ENCODE results near the gene TESPA1. TPM values are rescaled to one million over a fixed set of nuclear protein-coding genes. Genes with fewer than 3 reads are reported as not detected.
"Not testable (repeated sequence)": the region's sequence is repeated elsewhere in the genome, so short reads cannot be mapped to it uniquely, and the experiment has no call there.

The TESPA1 gene
- polyA plus RNA-seq, 3 donors from 2014 or later: 29.5 to 65.7 (median 33.1) TPM

- Mint-ChIP-seq H3K36me3 (peaks cover 0 to 14% (median 0%) of the 10 kb centered on the region in 3 donors), H3K9me3 (no peaks in the 10 kb centered on the region), H3K4me1 (peaks cover 23 to 26% of the 10 kb centered on the region in 2 donors), H3K4me3 (no peak overlapping the region), H3K27ac (peak overlapping the region in 1 of 6 donors; percentile 41), H3K27me3 (ENCODE audit: low read depth in 3 of 3) (peaks cover 0 to 2% (median 0%) of the 10 kb centered on the region in 3 donors)
- peak; percentile 57 to 63 (median 61) for DNase-seq
Measured at GRCh38 chr12:54993181-54993835, 8.7 kb upstream of the TESPA1 start.

DNA sequence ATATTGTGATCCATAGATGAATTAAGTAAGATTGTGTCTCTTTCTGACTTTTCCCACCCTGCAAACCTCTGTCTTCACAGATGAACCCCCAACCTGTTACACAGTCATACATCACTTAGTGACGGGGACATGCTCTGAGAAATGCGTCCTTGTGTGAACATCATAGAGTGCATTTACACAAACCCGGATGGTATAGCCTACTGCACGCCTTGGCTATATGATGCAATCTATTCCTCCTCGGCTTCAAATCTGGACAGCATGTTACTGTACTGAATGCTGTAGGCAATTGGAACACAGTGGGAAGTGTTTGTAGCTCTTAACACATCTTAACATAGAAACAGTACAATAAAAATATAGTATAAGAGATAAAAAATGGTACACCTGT is 7.4 kb upstream of the TESPA1 start:
- peaks cover 23 to 26% of the 10 kb centered on the region in 2 donors for H3K4me1 Mint-ChIP-seq
- no peak overlapping the region for H3K4me3 Mint-ChIP-seq
- H3K27ac Mint-ChIP-seq: peak overlapping the region in 5 of 6 donors; percentile 19 to 95 (median 85)
- no peak for DNase-seq
- peaks cover 0 to 3% (median 0%) of the 10 kb centered on the region in 3 donors for H3K27me3 Mint-ChIP-seq (ENCODE audit: low read depth in 3 of 3)
- no peaks in the 10 kb centered on the region for H3K9me3 Mint-ChIP-seq
- peaks cover 0 to 14% (median 0%) of the 10 kb centered on the region in 3 donors for H3K36me3 Mint-ChIP-seq

GRCh38 chr12:54991161-54991990 is 6.8 kb upstream of the TESPA1 start:
- Mint-ChIP-seq H3K4me1 (peaks cover 23 to 26% of the 10 kb centered on the region in 2 donors), H3K36me3 (peaks cover 0 to 14% (median 0%) of the 10 kb centered on the region in 3 donors), H3K9me3 (no peaks in the 10 kb centered on the region), H3K27me3 (ENCODE audit: low read depth in 3 of 3) (peaks cover 0 to 3% (median 0%) of the 10 kb centered on the region in 3 donors), H3K27ac (peak overlapping the region; percentile 76 to 97 (median 88)), H3K4me3 (peak overlapping the region; percentile 52 to 87 (median 77))
- peak; percentile 24 to 36 (median 27) for DNase-seq

- Mint-ChIP-seq H3K27me3 (ENCODE audit: low read depth in 3 of 3) (peaks cover 0 to 3% (median 0%) of the 10 kb centered on the region in 3 donors), H3K9me3 (no peaks in the 10 kb centered on the region), H3K4me1 (peaks cover 35 to 41% of the 10 kb centered on the region in 2 donors), H3K4me3 (peak overlapping the region in 2 of 5 donors; percentile 9 to 31), H3K36me3 (peaks cover 0 to 7% (median 0%) of the 10 kb centered on the region in 3 donors), H3K27ac (peak overlapping the region; percentile 3 to 95 (median 84))
- DNase-seq: no peak
Measured at GRCh38 chr12:54989829-54990228, 5.3 kb upstream of the TESPA1 start.

DNA sequence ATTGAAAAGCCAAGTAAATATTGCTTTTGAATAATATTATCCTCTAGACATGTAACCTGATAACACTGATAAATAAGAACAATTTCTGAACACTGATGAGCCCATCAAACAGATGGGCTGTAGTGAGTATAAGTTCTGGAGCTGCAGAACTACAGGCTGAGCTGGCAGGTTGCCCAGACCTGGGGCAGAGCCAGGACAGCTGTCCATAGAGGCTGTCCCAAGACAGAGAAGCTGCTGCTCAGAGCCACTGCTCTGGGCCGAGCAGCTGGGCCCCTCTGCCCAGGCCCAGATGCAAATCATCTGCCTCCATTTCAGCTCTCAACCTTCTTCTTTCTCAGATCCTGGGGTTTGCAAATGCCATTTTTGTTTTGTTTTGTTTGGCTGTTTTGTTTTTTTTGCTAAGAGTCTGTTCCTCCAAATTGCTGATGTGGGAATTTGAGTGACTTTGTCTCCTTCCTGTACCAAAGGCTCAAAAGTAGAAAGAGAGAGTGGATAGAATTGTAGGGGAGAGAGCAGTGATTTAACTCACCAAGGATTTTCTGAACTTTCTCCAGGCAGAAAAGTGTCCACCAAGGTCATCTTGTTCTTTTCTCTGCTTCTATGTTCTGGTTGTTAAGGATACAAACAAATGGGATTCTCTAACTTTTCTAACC is 4.0 kb upstream of the TESPA1 start:
- Mint-ChIP-seq H3K27ac (peak overlapping the region in 1 of 6 donors; percentile 56), H3K4me3 (no peak overlapping the region), H3K27me3 (ENCODE audit: low read depth in 3 of 3) (peaks cover 3 to 5% (median 3%) of the 10 kb centered on the region in 3 donors), H3K9me3 (no peaks in the 10 kb centered on the region), H3K4me1 (peaks cover 48 to 54% of the 10 kb centered on the region in 2 donors), H3K36me3 (peaks cover 0 to 7% (median 0%) of the 10 kb centered on the region in 3 donors)
- no peak for DNase-seq

DNA sequence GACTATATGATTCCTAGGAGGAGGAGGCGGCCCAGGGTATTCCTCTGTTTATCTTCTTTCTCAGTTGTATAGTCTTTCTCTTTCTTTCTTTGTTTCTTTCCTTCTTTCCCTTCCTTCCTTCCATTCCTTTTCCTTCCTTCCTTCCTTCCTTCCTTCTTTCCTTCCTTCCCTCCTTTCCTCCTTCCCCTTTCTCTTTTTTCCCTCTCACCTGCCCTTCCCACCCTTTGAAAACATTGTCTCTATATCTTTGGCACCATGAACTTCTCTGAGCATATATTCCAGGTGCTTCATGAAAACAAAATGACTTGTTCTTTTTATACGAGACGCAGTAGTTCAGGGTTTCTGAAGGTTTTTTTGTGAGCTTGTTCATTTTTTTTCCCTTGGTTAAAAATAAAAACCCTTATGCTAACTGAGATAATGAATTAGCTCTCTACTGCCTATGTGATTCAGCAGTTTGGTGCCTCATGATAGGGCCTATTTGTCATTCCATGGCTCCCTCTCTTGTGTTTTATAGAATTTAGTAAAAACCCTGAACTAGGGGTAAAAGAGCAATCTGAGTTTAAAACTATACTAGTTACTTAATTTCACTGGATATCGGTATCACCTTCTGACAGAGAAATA is 3.2 kb upstream of the TESPA1 start:
- H3K4me1 Mint-ChIP-seq: peaks cover 53 to 55% of the 10 kb centered on the region in 2 donors
- H3K9me3 Mint-ChIP-seq: no peaks in the 10 kb centered on the region
- no peak for DNase-seq
- peak overlapping the region in 1 of 5 donors; percentile 5 for H3K4me3 Mint-ChIP-seq
- peaks cover 3 to 5% (median 3%) of the 10 kb centered on the region in 3 donors for H3K27me3 Mint-ChIP-seq (ENCODE audit: low read depth in 3 of 3)
- H3K27ac Mint-ChIP-seq: peak overlapping the region in 1 of 6 donors; percentile 11
- H3K36me3 Mint-ChIP-seq: peaks cover 2 to 9% (median 2%) of the 10 kb centered on the region in 3 donors

DNA sequence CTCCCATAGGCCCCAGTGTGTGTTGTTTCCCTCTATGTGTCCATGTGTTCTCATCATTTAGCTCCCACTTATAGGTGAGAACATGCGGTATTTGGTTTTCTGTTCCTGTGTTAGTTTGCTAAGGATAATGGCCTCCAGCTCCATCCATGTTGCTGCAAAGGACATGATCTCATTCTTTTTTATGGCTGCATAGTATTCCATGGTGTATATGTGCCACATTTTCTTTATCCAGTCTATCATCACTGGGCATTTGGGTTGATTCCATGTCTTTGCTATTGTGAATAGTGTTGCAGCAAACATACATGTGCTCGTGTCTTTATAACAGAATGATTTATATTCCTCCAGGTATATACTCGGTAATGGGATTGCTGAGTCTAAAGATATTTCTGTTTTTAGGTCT is 2.2 kb upstream of the TESPA1 start:
- H3K27me3 Mint-ChIP-seq (ENCODE audit: low read depth in 3 of 3); DNase-seq; H3K9me3 Mint-ChIP-seq: not testable (repeated sequence)
- H3K4me1 Mint-ChIP-seq: peaks cover 59 to 61% of the 10 kb centered on the region in 2 donors
- H3K27ac Mint-ChIP-seq: peak overlapping the region in 2 of 6 donors; percentile 31 to 51
- H3K4me3 Mint-ChIP-seq: peak overlapping the region in 1 of 5 donors; percentile 30
- peaks cover 3 to 16% (median 11%) of the 10 kb centered on the region in 3 donors for H3K36me3 Mint-ChIP-seq

DNA sequence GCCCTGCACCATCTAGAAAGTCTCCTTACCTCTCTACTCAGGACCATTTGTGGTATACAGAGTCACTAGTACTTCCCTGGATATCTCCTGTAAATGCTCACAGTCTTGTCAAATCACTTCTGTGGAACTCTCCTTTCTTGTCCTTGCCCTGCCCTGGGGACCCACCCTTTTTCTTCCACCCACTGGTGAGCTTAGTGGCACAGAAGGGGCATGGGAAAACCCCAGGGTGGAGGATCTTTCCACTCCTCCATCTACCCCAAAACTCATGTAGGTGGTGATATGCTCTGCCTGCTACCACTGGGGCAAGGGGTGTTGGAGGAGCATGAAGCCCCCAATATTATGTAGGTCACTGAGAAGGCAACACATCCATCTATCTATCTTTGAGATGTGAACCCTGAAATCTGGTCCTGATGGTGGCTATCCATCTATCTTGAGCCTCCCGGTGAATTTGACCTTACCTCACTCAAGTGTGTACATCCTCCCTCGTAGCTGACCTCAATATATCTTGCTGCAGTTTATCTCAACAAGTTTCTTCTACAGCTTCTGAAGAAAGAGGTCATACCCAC is 943 bp downstream of the TESPA1 start:
- no peaks in the 10 kb centered on the region for H3K9me3 Mint-ChIP-seq
- peak overlapping the region; percentile 82 to 96 (median 90) for H3K4me3 Mint-ChIP-seq
- H3K27me3 Mint-ChIP-seq (ENCODE audit: low read depth in 3 of 3): peaks cover 3 to 5% (median 3%) of the 10 kb centered on the region in 3 donors
- peaks cover 72 to 77% of the 10 kb centered on the region in 2 donors for H3K4me1 Mint-ChIP-seq
- H3K36me3 Mint-ChIP-seq: peaks cover 3 to 32% (median 24%) of the 10 kb centered on the region in 3 donors
- peak overlapping the region; percentile 87 to 95 (median 94) for H3K27ac Mint-ChIP-seq
- DNase-seq: no peak

DNA sequence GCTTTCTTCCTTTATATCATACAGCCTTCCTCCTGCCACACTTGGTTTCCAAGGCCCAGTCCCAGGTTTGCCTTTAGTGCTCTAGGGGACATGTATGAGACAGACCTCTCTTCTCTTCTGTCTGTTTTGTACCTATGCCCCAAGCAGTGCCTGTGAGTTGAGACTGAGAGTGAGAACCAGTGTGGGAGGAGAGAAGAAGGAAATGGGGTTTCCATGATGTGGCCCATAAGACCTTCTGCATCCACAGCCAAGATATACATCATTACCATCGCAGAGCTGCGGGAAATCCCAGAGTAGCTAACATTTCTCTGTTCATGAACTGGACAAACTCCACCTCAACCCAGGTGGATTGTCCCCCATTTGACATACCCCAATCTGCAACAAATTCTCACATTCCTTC is 2.8 kb downstream of the TESPA1 start:
- H3K9me3 Mint-ChIP-seq: no peaks in the 10 kb centered on the region
- peaks cover 90 to 95% of the 10 kb centered on the region in 2 donors for H3K4me1 Mint-ChIP-seq
- DNase-seq: no peak
- H3K27me3 Mint-ChIP-seq (ENCODE audit: low read depth in 3 of 3): peaks cover 1 to 5% (median 3%) of the 10 kb centered on the region in 3 donors
- H3K27ac Mint-ChIP-seq: peak overlapping the region in 5 of 6 donors; percentile 55 to 95 (median 92)
- peaks cover 6 to 35% (median 30%) of the 10 kb centered on the region in 3 donors for H3K36me3 Mint-ChIP-seq
- H3K4me3 Mint-ChIP-seq: peak overlapping the region in 4 of 5 donors; percentile 82 to 96 (median 90)

GRCh38 chr12:54980341-54980740 is 4.2 kb downstream of the TESPA1 start:
- Mint-ChIP-seq H3K9me3 (no peaks in the 10 kb centered on the region), H3K27me3 (ENCODE audit: low read depth in 3 of 3) (peaks cover 1 to 5% (median 3%) of the 10 kb centered on the region in 3 donors), H3K4me3 (peak overlapping the region; percentile 42 to 77 (median 74)), H3K4me1 (peaks cover 91 to 100% of the 10 kb centered on the region in 2 donors), H3K36me3 (peaks cover 8 to 43% (median 31%) of the 10 kb centered on the region in 3 donors), H3K27ac (peak overlapping the region; percentile 83 to 92 (median 86))
- peak in 1 of 3 donors; percentile 17 for DNase-seq

DNA sequence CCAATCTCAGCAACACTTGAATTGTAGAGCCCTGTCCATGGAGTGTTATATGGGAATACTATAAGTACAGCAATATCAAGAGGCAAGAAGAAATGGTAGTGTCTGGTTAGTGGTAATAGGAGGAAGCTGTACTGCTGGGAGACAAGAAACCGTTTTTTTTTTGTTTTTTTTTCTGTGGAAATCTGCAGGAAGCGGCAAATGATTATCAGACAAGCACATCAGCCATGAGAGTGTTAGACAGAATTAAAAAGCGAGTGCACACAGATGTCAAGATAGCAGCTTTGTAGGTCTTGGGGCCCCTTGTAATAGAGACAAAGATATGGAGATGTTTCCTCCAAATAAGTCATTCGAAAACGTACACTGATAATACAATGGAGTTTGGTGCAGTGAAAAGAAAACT is 6.7 kb downstream of the TESPA1 start:
- peaks cover 70 to 87% of the 10 kb centered on the region in 2 donors for H3K4me1 Mint-ChIP-seq
- H3K36me3 Mint-ChIP-seq: peaks cover 16 to 65% (median 39%) of the 10 kb centered on the region in 3 donors
- peak overlapping the region; percentile 9 to 66 (median 46) for H3K4me3 Mint-ChIP-seq
- no peaks in the 10 kb centered on the region for H3K9me3 Mint-ChIP-seq
- H3K27ac Mint-ChIP-seq: peak overlapping the region; percentile 2 to 70 (median 17)
- H3K27me3 Mint-ChIP-seq (ENCODE audit: low read depth in 3 of 3): peaks cover 0 to 1% (median 0%) of the 10 kb centered on the region in 3 donors
- no peak for DNase-seq

- H3K36me3 Mint-ChIP-seq: peaks cover 20 to 66% (median 38%) of the 10 kb centered on the region in 3 donors
- no peak overlapping the region for H3K4me3 Mint-ChIP-seq
- H3K9me3 Mint-ChIP-seq: no peaks in the 10 kb centered on the region
- H3K27me3 Mint-ChIP-seq (ENCODE audit: low read depth in 3 of 3): peaks cover 0 to 1% (median 0%) of the 10 kb centered on the region in 3 donors
- peaks cover 63 to 80% of the 10 kb centered on the region in 2 donors for H3K4me1 Mint-ChIP-seq
- peak overlapping the region in 5 of 6 donors; percentile 4 to 52 (median 33) for H3K27ac Mint-ChIP-seq
- no peak for DNase-seq
Measured at GRCh38 chr12:54977155-54977554, 7.4 kb downstream of the TESPA1 start.
